Measurements from ENCODE around the gene NTSR1. TPM values are rescaled to one million over a fixed set of nuclear protein-coding genes. Genes with fewer than 3 reads are reported as not detected.
"Not testable (repeated sequence)": the region's sequence is repeated elsewhere in the genome, so short reads cannot be mapped to it uniquely, and the experiment has no call there.

NTSR1 gene
- total and polyA plus RNA-seq, 2 experiments from 2014 or later, result 0.15 to 1.4 TPM

DNA sequence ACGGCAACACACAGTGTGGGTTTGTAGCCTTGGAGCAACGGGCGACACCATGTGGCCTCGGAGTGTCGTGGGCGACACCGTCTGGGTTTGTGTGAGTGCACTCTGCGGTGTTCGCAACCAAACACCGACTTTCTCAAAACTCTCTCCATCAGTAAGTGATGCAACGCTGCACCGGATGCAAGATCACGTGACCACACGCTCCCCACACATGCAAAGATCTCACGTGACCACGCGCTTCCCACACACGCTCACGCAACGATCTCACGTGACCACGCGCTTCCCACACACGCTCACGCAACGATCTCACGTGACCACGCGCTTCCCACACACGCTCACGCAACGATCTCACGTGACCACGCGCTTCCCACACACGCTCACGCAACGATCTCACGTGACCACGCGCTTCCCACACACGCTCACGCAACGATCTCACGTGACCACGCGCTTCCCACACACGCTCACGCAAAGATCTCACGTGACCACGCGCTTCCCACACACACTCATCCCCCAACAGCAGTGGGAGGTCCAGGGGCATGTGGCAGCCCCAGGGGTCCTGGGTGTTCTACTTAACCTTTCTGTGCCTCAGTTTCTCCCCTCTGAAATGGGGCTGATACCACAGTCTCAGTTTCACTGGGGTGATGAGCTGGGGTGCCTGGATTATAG, 24.8 kb upstream of the NTSR1 start:
- not testable (repeated sequence) for DNase-seq (ENCODE audit: low spot score); H3K36me3 Mint-ChIP-seq (ENCODE audit: low read depth); H3F3A ChIP-seq (replicated peaks; ENCODE audit: low read depth); H3K4me3 Mint-ChIP-seq; H3K36me3 ChIP-seq (ENCODE audit: insufficient read depth); H3K27me3 Mint-ChIP-seq (ENCODE audit: insufficient read depth, low read depth, poor library complexity); H3K27ac Mint-ChIP-seq; H3K27me3 ChIP-seq (ENCODE audit: insufficient read depth); ATAC-seq; H3K4me2 ChIP-seq; H3K4me3 ChIP-seq; H4K20me1 ChIP-seq (replicated peaks; ENCODE audit: insufficient read depth); H3K27ac ChIP-seq (ENCODE audit: low read depth); H3K9me2 ChIP-seq (ENCODE audit: insufficient read depth); H3K4me1 ChIP-seq (ENCODE audit: insufficient read depth); H2AFZ ChIP-seq; H3K79me2 ChIP-seq (replicated peaks; ENCODE audit: insufficient read depth)
- Mint-ChIP-seq H3K4me1 (peaks cover 13% of the 10 kb centered on the region), H3K9me3 (peaks cover 13% of the 10 kb centered on the region; the same call in 2 of the 3 replicates)

DNA sequence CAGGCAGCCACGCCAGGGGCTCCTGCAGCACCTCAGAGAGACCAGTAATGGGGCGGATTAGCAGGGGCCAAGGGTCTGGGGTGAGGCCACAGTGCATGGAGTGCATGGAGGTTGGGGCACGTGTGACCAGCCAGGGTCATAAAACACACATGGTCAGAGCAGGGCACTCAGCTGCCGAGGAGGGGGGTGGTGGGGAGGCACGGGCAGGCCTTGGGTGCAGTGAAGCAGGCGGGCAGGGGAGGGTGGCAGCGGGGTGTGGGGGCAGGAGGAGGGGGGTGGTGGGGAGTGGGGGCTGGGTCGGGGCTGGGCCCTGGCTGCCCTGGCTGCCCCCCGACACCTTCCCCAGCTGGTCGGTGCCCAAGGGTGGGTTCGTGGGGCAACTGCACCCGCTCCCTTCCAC, 23.7 kb upstream of the NTSR1 start:
- Histone ChIP-seq H3K27ac (ENCODE audit: low read depth) (no peak overlapping the region), H4K20me1 (replicated peaks; ENCODE audit: insufficient read depth) (no peaks in the 10 kb centered on the region), H2AFZ (no peak overlapping the region), H3F3A (replicated peaks; ENCODE audit: low read depth) (no peaks in the 10 kb centered on the region), H3K36me3 (ENCODE audit: insufficient read depth) (no peaks in the 10 kb centered on the region), H3K4me2 (no peak overlapping the region), H3K79me2 (replicated peaks; ENCODE audit: insufficient read depth) (no peaks in the 10 kb centered on the region), H3K9me2 (ENCODE audit: insufficient read depth) (no peaks in the 10 kb centered on the region), H3K27me3 (ENCODE audit: insufficient read depth) (no peaks in the 10 kb centered on the region), H3K4me1 (ENCODE audit: insufficient read depth) (no peaks in the 10 kb centered on the region), H3K4me3 (no peak overlapping the region)
- H3K27me3 Mint-ChIP-seq (ENCODE audit: insufficient read depth, low read depth, poor library complexity), result peaks cover 8% of the 10 kb centered on the region
- H3K9me3 Mint-ChIP-seq, result peaks cover 8% of the 10 kb centered on the region; the same call in 2 of the 3 replicates
- no peaks in the 10 kb centered on the region for H3K36me3 Mint-ChIP-seq (ENCODE audit: low read depth)
- H3K4me3 Mint-ChIP-seq, result no peak overlapping the region
- no peak for DNase-seq (ENCODE audit: low spot score)
- no peak overlapping the region for H3K27ac Mint-ChIP-seq
- TF ChIP-seq ZNF114 (CRISPR knock-in tag; IDR thresholded peaks at IDR 0.05) (no peak), NANOG (IDR thresholded peaks at IDR 0.05; ENCODE audit: borderline replicate concordance) (no peak)
- TF ChIP-seq, protein P1, sequence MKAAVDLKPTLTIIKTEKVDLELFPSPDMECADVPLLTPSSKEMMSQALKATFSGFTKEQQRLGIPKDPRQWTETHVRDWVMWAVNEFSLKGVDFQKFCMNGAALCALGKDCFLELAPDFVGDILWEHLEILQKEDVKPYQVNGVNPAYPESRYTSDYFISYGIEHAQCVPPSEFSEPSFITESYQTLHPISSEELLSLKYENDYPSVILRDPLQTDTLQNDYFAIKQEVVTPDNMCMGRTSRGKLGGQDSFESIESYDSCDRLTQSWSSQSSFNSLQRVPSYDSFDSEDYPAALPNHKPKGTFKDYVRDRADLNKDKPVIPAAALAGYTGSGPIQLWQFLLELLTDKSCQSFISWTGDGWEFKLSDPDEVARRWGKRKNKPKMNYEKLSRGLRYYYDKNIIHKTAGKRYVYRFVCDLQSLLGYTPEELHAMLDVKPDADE (IDR thresholded peaks at IDR 0.05), result no peak
- H3K4me1 Mint-ChIP-seq, result peaks cover 13% of the 10 kb centered on the region
- no peak for ATAC-seq

DNA sequence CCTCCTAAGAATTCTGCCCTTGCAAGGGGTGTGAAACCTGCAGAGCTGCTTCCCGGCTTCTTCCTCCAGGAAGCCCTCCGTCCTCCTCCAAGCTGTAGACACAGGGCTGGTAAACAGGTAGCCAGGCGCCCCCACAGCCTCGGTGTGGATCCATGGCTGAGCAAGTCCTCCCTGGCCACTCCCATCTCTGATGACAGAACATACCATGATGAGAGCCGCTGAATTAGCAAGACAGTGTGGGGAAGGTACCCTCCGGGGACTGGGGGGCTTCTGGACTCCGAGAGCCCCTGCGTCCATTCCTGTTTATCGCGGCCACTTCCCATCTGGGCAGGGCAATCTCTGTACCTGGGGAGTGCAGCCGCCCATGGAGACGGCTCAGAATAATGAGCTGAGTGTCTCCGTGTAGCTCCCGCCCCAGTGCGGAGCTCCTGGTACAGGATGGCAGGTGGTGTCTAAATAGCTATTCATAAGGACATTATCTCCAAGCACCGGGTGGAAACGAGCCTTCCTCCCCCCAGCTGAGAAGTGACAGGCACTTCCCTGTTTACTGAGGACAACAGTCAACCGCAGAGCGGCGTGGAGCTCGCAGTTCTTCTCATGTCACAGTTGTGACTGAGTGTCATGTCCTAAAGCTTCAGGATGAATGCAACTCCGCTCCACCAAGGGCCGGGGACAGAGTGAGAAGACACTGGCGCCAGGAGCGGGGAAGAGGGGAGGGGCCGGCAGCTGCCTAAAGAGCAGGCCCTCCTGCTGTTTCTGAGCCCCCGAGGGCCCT, 22.7 kb upstream of the NTSR1 start:
- H3F3A ChIP-seq (replicated peaks; ENCODE audit: low read depth), result no peaks in the 10 kb centered on the region
- no peaks in the 10 kb centered on the region for H3K4me1 ChIP-seq (ENCODE audit: insufficient read depth)
- no peaks in the 10 kb centered on the region for H3K79me2 ChIP-seq (replicated peaks; ENCODE audit: insufficient read depth)
- no peaks in the 10 kb centered on the region for H3K36me3 Mint-ChIP-seq (ENCODE audit: low read depth)
- peak; percentile 54 for ATAC-seq
- H3K9me3 Mint-ChIP-seq, result no peaks in the 10 kb centered on the region; the same call in 2 of the 3 replicates
- H3K36me3 ChIP-seq (ENCODE audit: insufficient read depth), result no peaks in the 10 kb centered on the region
- no peak overlapping the region for H3K4me3 Mint-ChIP-seq
- peaks cover 15% of the 10 kb centered on the region for H3K27me3 Mint-ChIP-seq (ENCODE audit: insufficient read depth, low read depth, poor library complexity)
- DNase-seq (ENCODE audit: low spot score), result no peak
- no peaks in the 10 kb centered on the region for H3K9me2 ChIP-seq (ENCODE audit: insufficient read depth)
- H3K27me3 ChIP-seq (ENCODE audit: insufficient read depth), result no peaks in the 10 kb centered on the region
- no peak overlapping the region for H3K27ac Mint-ChIP-seq
- H2AFZ ChIP-seq, result no peak overlapping the region
- peaks cover 16% of the 10 kb centered on the region for H3K4me1 Mint-ChIP-seq
- no peak overlapping the region for H3K27ac ChIP-seq (ENCODE audit: low read depth)
- no peak overlapping the region for H3K4me2 ChIP-seq
- no peaks in the 10 kb centered on the region for H4K20me1 ChIP-seq (replicated peaks; ENCODE audit: insufficient read depth)
- H3K4me3 ChIP-seq, result no peak overlapping the region
- TF ChIP-seq STAT1 (IDR thresholded peaks at IDR 0.05; ENCODE audit: unreplicated experiment) (no peak), ZNF331 (CRISPR knock-in tag; IDR thresholded peaks at IDR 0.05; ENCODE audit: low read depth) (no peak), ZNF114 (CRISPR knock-in tag; IDR thresholded peaks at IDR 0.05) (no peak), POLR2AphosphoS5 (IDR thresholded peaks at IDR 0.05; ENCODE audit: low read depth) (no peak), EZH2 (IDR thresholded peaks at IDR 0.05; ENCODE audit: low read depth, unreplicated experiment) (no peak)
- TF ChIP-seq, protein P2, sequence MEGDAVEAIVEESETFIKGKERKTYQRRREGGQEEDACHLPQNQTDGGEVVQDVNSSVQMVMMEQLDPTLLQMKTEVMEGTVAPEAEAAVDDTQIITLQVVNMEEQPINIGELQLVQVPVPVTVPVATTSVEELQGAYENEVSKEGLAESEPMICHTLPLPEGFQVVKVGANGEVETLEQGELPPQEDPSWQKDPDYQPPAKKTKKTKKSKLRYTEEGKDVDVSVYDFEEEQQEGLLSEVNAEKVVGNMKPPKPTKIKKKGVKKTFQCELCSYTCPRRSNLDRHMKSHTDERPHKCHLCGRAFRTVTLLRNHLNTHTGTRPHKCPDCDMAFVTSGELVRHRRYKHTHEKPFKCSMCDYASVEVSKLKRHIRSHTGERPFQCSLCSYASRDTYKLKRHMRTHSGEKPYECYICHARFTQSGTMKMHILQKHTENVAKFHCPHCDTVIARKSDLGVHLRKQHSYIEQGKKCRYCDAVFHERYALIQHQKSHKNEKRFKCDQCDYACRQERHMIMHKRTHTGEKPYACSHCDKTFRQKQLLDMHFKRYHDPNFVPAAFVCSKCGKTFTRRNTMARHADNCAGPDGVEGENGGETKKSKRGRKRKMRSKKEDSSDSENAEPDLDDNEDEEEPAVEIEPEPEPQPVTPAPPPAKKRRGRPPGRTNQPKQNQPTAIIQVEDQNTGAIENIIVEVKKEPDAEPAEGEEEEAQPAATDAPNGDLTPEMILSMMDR (conservative IDR thresholded peaks at IDR 0.05; ENCODE audit: low read depth in 2 of 2), result no peak
- TF ChIP-seq, protein P1 (IDR thresholded peaks at IDR 0.05), result no peak

Data from GM23338 (cell line).